Measurements from ENCODE around the gene PMM1.
"Not testable (repeated sequence)": the region's sequence is repeated elsewhere in the genome, so short reads cannot be mapped to it uniquely, and the experiment has no call there.

PMM1 gene

GRCh38 chr22:41562461-41562860 lies 27.2 kb downstream of the PMM1 start:
- DNase-seq = no peak

- no peak for DNase-seq
Observed at GRCh38 chr22:41561788-41562187, 27.9 kb downstream of the PMM1 start.

GRCh38 chr22:41561335-41561734 lies 28.3 kb downstream of the PMM1 start:
- no peak for DNase-seq

GRCh38 chr22:41560095-41560471 lies 29.6 kb downstream of the PMM1 start:
- no peak for DNase-seq

- not testable (repeated sequence) for DNase-seq
Observed at GRCh38 chr22:41558241-41558630, 31.4 kb downstream of the PMM1 start.

GRCh38 chr22:41557401-41558240 lies 32.0 kb downstream of the PMM1 start:
- no peak for DNase-seq

- DNase-seq = no peak
Observed at GRCh38 chr22:41556561-41556960, 33.1 kb downstream of the PMM1 start.

GRCh38 chr22:41555325-41555982 lies 34.2 kb downstream of the PMM1 start:
- no peak for DNase-seq

GRCh38 chr22:41551877-41552582 lies 37.6 kb downstream of the PMM1 start:
- no peak for DNase-seq

- no peak for DNase-seq
Observed at GRCh38 chr22:41550952-41551491, 38.6 kb downstream of the PMM1 start.

- no peak for DNase-seq
Observed at GRCh38 chr22:41548830-41549211, 40.8 kb downstream of the PMM1 start.

- no peak for DNase-seq
Observed at GRCh38 chr22:41544671-41545476, 44.8 kb downstream of the PMM1 start.

- DNase-seq = peak; percentile 96
Observed at GRCh38 chr22:41543854-41544670, 45.6 kb downstream of the PMM1 start, which contains the start of gene POLR3H. POLR3H (minus strand) TSS chr22:41544470; CDS start chr22:41544101, 369 bp downstream.

- DNase-seq = no peak
Observed at GRCh38 chr22:41542224-41542623, 47.4 kb downstream of the PMM1 start.

GRCh38 chr22:41541484-41541883 lies 48.2 kb downstream of the PMM1 start:
- no peak for DNase-seq

GRCh38 chr22:41540365-41540764 lies 49.3 kb downstream of the PMM1 start:
- DNase-seq = no peak

GRCh38 chr22:41540006-41540315 lies 49.7 kb downstream of the PMM1 start:
- DNase-seq = no peak

- DNase-seq = no peak
Observed at GRCh38 chr22:41539146-41540005, 50.3 kb downstream of the PMM1 start.

GRCh38 chr22:41538583-41538982 lies 51.1 kb downstream of the PMM1 start:
- DNase-seq = no peak

- DNase-seq = no peak
Observed at GRCh38 chr22:41537203-41537602, 52.4 kb downstream of the PMM1 start.

- DNase-seq = no peak
Observed at GRCh38 chr22:41535244-41535643, 54.4 kb downstream of the PMM1 start.

Data from activated T-cell treated with anti-CD3 and anti-CD28 coated beads, Interleukin-2, amount 50 U/mL, for 1 hour (primary cell).